SK-N-MC (cell line): ENCODE measurements around the gene FANCC.

Experiments
- EZH2 ChIP-seq: fragments of 200-600 bp; sonication (generic); IDR thresholded peaks from one replicate; pipeline ENCODE4 v1.6.1; 2017; ENCODE audit warnings: antibody characterized with exemption
- FOXP2 ChIP-seq: optimal IDR thresholded peaks from 2 replicates; pipeline ENCODE3; 2011; ENCODE audit warnings: mild to moderate bottlenecking, moderate library complexity; ENCODE audit not compliant: insufficient read depth; ENCODE audit errors: extremely low read length, control extremely low read depth
- POLR2AphosphoS5 ChIP-seq: IDR thresholded peaks from 2 replicates; pipeline ENCODE4 v1.6.1; 2012; ENCODE audit warnings: mild to moderate bottlenecking, low read depth, low read length, borderline replicate concordance

- no peak for TF ChIP-seq POLR2AphosphoS5
- no peak for TF ChIP-seq EZH2
- TF ChIP-seq FOXP2 = no peak
Measured at GRCh38 chr9:95049761-95050160, 267.7 kb downstream of the FANCC start.
